ENCODE results near the gene ATP10B.

The ATP10B gene

GRCh38 chr5:160742446-160742845 is 109.6 kb downstream of the ATP10B start:
- H3K9ac ChIP-seq (ENCODE audit: low read length), result no peak overlapping the region
- H3K9me3 ChIP-seq (ENCODE audit: low read length), result no peaks in the 10 kb centered on the region
- H3K9me2 ChIP-seq (ENCODE audit: low read depth, low read length), result no peaks in the 10 kb centered on the region
- no peak for TF ChIP-seq CTCF (IDR thresholded peaks at IDR 0.05; ENCODE audit: low read length)
- no peak for TF ChIP-seq EZH2 (IDR thresholded peaks at IDR 0.05; ENCODE audit: borderline replicate concordance, low read length)
- no peak overlapping the region for H3K4me2 ChIP-seq (ENCODE audit: low read length)
- H2AFZ ChIP-seq (ENCODE audit: low read length), result no peak overlapping the region
- no peak overlapping the region for H3K4me3 ChIP-seq (ENCODE audit: low read depth, low read length, poor library complexity, severe bottlenecking)
- no peaks in the 10 kb centered on the region; the same call in 1 of the 2 replicates for H3K27me3 ChIP-seq (ENCODE audit: insufficient read depth, low read length)
- H4K20me1 ChIP-seq (ENCODE audit: insufficient read depth, low read length), result no peaks in the 10 kb centered on the region
- H3K36me3 ChIP-seq (ENCODE audit: insufficient read depth, low read length), result no peaks in the 10 kb centered on the region
- H3F3A ChIP-seq (ENCODE audit: insufficient read depth, low read length), result no peaks in the 10 kb centered on the region
- H3K4me1 ChIP-seq (ENCODE audit: insufficient read depth, low read length, severe bottlenecking), result no peaks in the 10 kb centered on the region
- H3K27ac ChIP-seq (ENCODE audit: low read depth, low read length, poor library complexity, severe bottlenecking), result no peak overlapping the region
- no peaks in the 10 kb centered on the region for H3K79me2 ChIP-seq (ENCODE audit: insufficient read depth, low read length)

GRCh38 chr5:160727296-160727997 is 124.6 kb downstream of the ATP10B start:
- Histone ChIP-seq H3F3A (ENCODE audit: insufficient read depth, low read length) (no peaks in the 10 kb centered on the region), H3K9ac (ENCODE audit: low read length) (no peak overlapping the region), H3K27ac (ENCODE audit: low read depth, low read length, poor library complexity, severe bottlenecking) (no peak overlapping the region), H3K79me2 (ENCODE audit: insufficient read depth, low read length) (no peaks in the 10 kb centered on the region), H3K9me2 (ENCODE audit: low read depth, low read length) (no peaks in the 10 kb centered on the region), H3K4me2 (ENCODE audit: low read length) (no peak overlapping the region), H2AFZ (ENCODE audit: low read length) (no peak overlapping the region), H4K20me1 (ENCODE audit: insufficient read depth, low read length) (no peaks in the 10 kb centered on the region), H3K9me3 (ENCODE audit: low read length) (no peaks in the 10 kb centered on the region), H3K27me3 (ENCODE audit: insufficient read depth, low read length) (no peaks in the 10 kb centered on the region), H3K4me1 (ENCODE audit: insufficient read depth, low read length, severe bottlenecking) (no peaks in the 10 kb centered on the region), H3K4me3 (ENCODE audit: low read depth, low read length, poor library complexity, severe bottlenecking) (no peak overlapping the region), H3K36me3 (ENCODE audit: insufficient read depth, low read length) (no peaks in the 10 kb centered on the region)
- TF ChIP-seq CTCF (IDR thresholded peaks at IDR 0.05; ENCODE audit: low read length), result no peak

GRCh38 chr5:160726721-160727120 is 125.3 kb downstream of the ATP10B start:
- TF ChIP-seq CTCF (IDR thresholded peaks at IDR 0.05; ENCODE audit: low read length), result no peak
- H2AFZ ChIP-seq (ENCODE audit: low read length), result no peak overlapping the region
- H3K79me2 ChIP-seq (ENCODE audit: insufficient read depth, low read length), result no peaks in the 10 kb centered on the region

More at GRCh38 chr5:160726721-160727120, 125.3 kb downstream of the ATP10B start:
- Histone ChIP-seq H3K4me3 (ENCODE audit: low read depth, low read length, poor library complexity, severe bottlenecking) (no peak overlapping the region), H3K4me2 (ENCODE audit: low read length) (no peak overlapping the region), H3K27me3 (ENCODE audit: insufficient read depth, low read length) (no peaks in the 10 kb centered on the region), H3F3A (ENCODE audit: insufficient read depth, low read length) (no peaks in the 10 kb centered on the region), H3K4me1 (ENCODE audit: insufficient read depth, low read length, severe bottlenecking) (no peaks in the 10 kb centered on the region), H3K9me3 (ENCODE audit: low read length) (no peaks in the 10 kb centered on the region), H4K20me1 (ENCODE audit: insufficient read depth, low read length) (no peaks in the 10 kb centered on the region), H3K36me3 (ENCODE audit: insufficient read depth, low read length) (no peaks in the 10 kb centered on the region), H3K9ac (ENCODE audit: low read length) (no peak overlapping the region), H3K9me2 (ENCODE audit: low read depth, low read length) (no peaks in the 10 kb centered on the region), H3K27ac (ENCODE audit: low read depth, low read length, poor library complexity, severe bottlenecking) (no peak overlapping the region)
